ENCODE data around the gene GALK1.
"Not testable (repeated sequence)": the region's sequence is repeated elsewhere in the genome, so short reads cannot be mapped to it uniquely, and the experiment has no call there.

GALK1 gene

DNA sequence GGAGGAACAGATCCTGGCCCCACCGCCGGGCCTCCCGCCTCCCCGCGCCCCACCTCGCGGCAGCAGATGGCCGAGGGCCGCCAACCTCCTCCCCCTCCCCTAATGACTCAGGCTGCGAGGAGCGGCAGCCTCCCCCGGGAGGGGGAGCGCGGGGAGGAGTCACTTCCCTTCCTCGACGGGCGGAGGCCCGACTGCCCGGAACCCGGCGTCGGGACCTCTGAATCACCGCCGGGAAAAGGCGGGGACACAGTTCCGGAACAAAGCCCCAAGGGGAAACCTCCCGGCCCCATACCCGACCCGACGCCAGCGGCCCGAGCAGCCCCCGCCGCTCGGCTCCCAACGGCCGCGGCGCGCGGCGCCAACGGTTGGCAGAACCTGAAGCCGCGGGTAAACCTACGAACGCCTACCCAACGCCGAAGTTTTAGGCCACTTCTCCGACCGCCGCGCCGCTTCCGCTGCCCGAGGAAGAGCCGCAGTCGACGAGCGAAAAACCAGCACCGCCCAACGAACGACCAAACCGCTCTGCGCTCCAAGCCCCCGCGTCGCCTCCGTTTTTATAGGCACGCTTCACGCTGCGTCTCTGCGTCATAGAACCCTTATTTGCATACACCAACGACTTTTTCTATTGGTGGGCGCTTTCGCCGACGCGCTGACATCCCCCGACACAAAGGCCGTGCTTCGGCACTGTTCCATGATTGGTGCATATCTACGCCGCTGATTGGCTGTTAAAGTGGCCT, 14.4 kb upstream of the GALK1 start:
- Histone ChIP-seq H3K4me2 (ENCODE audit: low read length) (peak overlapping the region; percentile 83), H2AFZ (ENCODE audit: low read depth, low read length) (no peak overlapping the region), H4K20me1 (ENCODE audit: insufficient read depth, low read length) (peaks cover 34% of the 10 kb centered on the region), H3K4me3 (ENCODE audit: low read length) (peak overlapping the region; percentile 92), H3K9me3 (ENCODE audit: insufficient read depth, low read length) (peaks cover 4% of the 10 kb centered on the region; the same call in 1 of the 2 replicates), H3K79me2 (ENCODE audit: low read length) (peaks cover 21% of the 10 kb centered on the region), H3K4me1 (ENCODE audit: low read length) (peaks cover 39% of the 10 kb centered on the region), H3K9ac (ENCODE audit: low read length) (peak overlapping the region; percentile 97), H3K36me3 (replicated peaks; ENCODE audit: low read depth, low read length) (peaks cover 38% of the 10 kb centered on the region), H3K27ac (ENCODE audit: low read length) (peak overlapping the region; percentile 81), H3K27me3 (ENCODE audit: low read depth, low read length) (no peaks in the 10 kb centered on the region)
- no peak for TF ChIP-seq EZH2phosphoT487 (IDR thresholded peaks at IDR 0.05; ENCODE audit: low read depth)
- TF ChIP-seq, protein P1, sequence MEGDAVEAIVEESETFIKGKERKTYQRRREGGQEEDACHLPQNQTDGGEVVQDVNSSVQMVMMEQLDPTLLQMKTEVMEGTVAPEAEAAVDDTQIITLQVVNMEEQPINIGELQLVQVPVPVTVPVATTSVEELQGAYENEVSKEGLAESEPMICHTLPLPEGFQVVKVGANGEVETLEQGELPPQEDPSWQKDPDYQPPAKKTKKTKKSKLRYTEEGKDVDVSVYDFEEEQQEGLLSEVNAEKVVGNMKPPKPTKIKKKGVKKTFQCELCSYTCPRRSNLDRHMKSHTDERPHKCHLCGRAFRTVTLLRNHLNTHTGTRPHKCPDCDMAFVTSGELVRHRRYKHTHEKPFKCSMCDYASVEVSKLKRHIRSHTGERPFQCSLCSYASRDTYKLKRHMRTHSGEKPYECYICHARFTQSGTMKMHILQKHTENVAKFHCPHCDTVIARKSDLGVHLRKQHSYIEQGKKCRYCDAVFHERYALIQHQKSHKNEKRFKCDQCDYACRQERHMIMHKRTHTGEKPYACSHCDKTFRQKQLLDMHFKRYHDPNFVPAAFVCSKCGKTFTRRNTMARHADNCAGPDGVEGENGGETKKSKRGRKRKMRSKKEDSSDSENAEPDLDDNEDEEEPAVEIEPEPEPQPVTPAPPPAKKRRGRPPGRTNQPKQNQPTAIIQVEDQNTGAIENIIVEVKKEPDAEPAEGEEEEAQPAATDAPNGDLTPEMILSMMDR (IDR thresholded peaks at IDR 0.05; ENCODE audit: low read depth, low read length), result no peak; the same call in 1 of the 2 replicates

DNA sequence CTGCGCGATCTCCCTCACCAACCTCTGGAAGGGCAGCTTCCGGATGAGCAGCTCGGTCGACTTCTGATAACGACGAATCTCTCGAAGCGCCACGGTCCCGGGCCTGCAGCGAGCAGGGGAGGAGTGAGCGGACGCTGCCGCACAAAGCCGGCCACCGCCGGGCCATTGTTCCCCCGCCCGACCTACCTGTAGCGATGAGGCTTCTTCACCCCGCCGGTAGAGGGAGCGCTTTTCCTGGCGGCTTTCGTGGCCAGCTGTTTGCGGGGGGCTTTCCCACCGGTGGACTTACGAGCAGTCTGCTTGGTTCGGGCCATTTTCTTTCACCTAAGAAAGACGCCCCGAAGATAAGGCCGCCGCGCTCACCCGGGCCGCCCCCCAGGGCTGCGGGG, 13.9 kb upstream of the GALK1 start:
- Histone ChIP-seq H3K9ac (ENCODE audit: low read length) (peak overlapping the region; percentile 97), H3K27me3 (ENCODE audit: low read depth, low read length) (no peaks in the 10 kb centered on the region), H3K4me2 (ENCODE audit: low read length) (peak overlapping the region; percentile 83), H3K4me3 (ENCODE audit: low read length) (peak overlapping the region; percentile 92), H3K27ac (ENCODE audit: low read length) (peak overlapping the region; percentile 81), H3K79me2 (ENCODE audit: low read length) (peaks cover 21% of the 10 kb centered on the region), H3K4me1 (ENCODE audit: low read length) (peaks cover 35% of the 10 kb centered on the region), H2AFZ (ENCODE audit: low read depth, low read length) (no peak overlapping the region), H4K20me1 (ENCODE audit: insufficient read depth, low read length) (peaks cover 34% of the 10 kb centered on the region), H3K9me3 (ENCODE audit: insufficient read depth, low read length) (peaks cover under 1% of the 10 kb centered on the region; the same call in 1 of the 2 replicates), H3K36me3 (replicated peaks; ENCODE audit: low read depth, low read length) (peaks cover 38% of the 10 kb centered on the region)
- TF ChIP-seq EZH2phosphoT487 (IDR thresholded peaks at IDR 0.05; ENCODE audit: low read depth), result no peak
- TF ChIP-seq, protein P1 (IDR thresholded peaks at IDR 0.05; ENCODE audit: low read depth, low read length), result peak; percentile 53

DNA sequence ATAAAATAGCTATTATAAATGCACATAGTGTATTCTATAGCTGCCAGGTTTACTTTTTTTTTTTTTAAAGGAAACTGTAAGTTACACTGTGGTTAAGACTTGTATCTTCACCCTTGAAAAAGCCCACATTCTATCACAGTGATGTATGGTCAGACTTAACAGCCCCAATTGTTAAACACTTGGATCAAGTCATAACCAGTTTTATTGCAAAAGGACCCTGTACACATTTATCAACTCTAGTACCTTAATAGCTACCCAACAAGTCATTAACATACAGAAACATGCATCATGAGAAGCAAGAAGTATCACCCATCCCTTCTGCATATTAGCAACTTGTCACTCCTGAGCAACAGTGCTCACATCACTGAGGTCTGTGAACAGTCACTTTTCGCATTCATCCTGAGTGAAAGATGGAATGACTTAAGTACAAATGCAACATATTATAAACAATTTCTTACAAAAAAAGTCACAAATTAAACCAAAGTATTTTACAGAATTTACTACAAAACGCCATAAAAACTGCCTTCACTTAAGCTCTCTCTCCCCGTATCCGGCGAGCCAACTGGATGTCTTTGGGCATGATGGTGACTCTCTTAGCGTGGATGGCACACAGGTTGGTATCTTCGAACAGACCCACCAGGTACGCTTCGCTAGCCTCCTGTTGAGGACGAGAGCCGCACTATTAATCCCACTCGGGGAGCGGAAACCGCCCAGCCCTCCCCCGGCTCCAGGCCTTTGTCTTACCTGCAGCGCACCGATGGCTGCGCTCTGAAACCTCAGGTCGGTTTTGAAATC, 13.3 kb upstream of the GALK1 start:
- peak overlapping the region; percentile 81 for H3K27ac ChIP-seq (ENCODE audit: low read length)
- not testable (repeated sequence) for H3K27me3 ChIP-seq (ENCODE audit: low read depth, low read length); H3K9me3 ChIP-seq (ENCODE audit: insufficient read depth, low read length); H2AFZ ChIP-seq (ENCODE audit: low read depth, low read length)
- peaks cover 21% of the 10 kb centered on the region for H3K79me2 ChIP-seq (ENCODE audit: low read length)
- H3K4me2 ChIP-seq (ENCODE audit: low read length), result peak overlapping the region; percentile 83
- peaks cover 34% of the 10 kb centered on the region for H4K20me1 ChIP-seq (ENCODE audit: insufficient read depth, low read length)
- peaks cover 29% of the 10 kb centered on the region for H3K4me1 ChIP-seq (ENCODE audit: low read length)
- H3K4me3 ChIP-seq (ENCODE audit: low read length), result peak overlapping the region; percentile 92
- H3K36me3 ChIP-seq (replicated peaks; ENCODE audit: low read depth, low read length), result peaks cover 38% of the 10 kb centered on the region
- peak overlapping the region; percentile 97 for H3K9ac ChIP-seq (ENCODE audit: low read length)

DNA sequence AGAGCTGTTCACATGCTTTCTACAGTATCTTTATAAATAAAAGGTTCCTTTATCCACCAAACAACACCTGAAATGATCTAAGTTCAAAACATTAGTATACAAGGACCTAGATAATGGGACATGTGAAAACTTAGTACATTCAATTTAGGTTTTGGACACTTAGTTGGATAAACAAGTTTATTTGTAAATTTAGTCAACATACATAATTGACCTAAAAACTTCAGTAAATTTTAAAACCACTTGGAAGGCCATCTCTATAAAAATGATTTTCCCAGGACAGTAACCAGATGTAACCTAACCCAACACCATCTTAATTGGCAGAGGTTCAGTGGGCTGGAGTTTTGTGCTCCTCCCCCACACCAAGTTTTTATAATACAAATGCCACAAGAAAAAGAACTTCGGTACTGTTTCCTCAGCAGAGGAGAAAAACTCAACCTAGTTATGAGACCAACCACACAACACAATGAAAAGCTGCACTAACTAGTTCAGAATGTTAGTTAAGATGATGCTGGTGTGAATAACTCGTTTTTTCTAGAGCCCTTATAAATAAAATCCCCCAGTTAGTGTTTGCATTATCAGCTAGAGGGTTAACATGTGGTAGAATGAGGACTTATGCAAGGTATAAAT, 12.4 kb upstream of the GALK1 start:
- Histone ChIP-seq H3K79me2 (ENCODE audit: low read length) (peaks cover 21% of the 10 kb centered on the region), H2AFZ (ENCODE audit: low read depth, low read length) (no peak overlapping the region), H3K4me3 (ENCODE audit: low read length) (no peak overlapping the region), H4K20me1 (ENCODE audit: insufficient read depth, low read length) (peaks cover 34% of the 10 kb centered on the region), H3K9ac (ENCODE audit: low read length) (no peak overlapping the region), H3K27ac (ENCODE audit: low read length) (no peak overlapping the region), H3K4me2 (ENCODE audit: low read length) (no peak overlapping the region), H3K9me3 (ENCODE audit: insufficient read depth, low read length) (no peaks in the 10 kb centered on the region), H3K36me3 (replicated peaks; ENCODE audit: low read depth, low read length) (peaks cover 38% of the 10 kb centered on the region), H3K27me3 (ENCODE audit: low read depth, low read length) (no peaks in the 10 kb centered on the region), H3K4me1 (ENCODE audit: low read length) (peaks cover 20% of the 10 kb centered on the region)
- TF ChIP-seq, protein P1 (IDR thresholded peaks at IDR 0.05; ENCODE audit: low read depth, low read length), result no peak
- no peak for TF ChIP-seq EZH2phosphoT487 (IDR thresholded peaks at IDR 0.05; ENCODE audit: low read depth)

Measured in OCI-LY3 (cell line).